A549 (cell line): ENCODE results near the gene UCMA. TPM values are rescaled to one million over a fixed set of nuclear protein-coding genes. Genes with fewer than 3 reads are reported as not detected.
A peak's percentile ranks its signal among the peaks of the same experiment; 100 is the strongest.

Experiments
- ATAC-seq, 2 experiments: fragments of 200-7000 bp in 1 of 2; fragments of >200 bp in 1 of 2; cut with Nextera tagmentation in 1 of 2; cut with Tn5 transposase in 1 of 2; 3 replicates each; pipeline versions ENCODE4 v1.8.0 to v1.9.1; 2018 to 2020; ENCODE audit warnings: mild to moderate bottlenecking in 1 of 2, moderate library complexity in 1 of 2
- CTCF ChIA-PET: fragments of 300-600 bp; sonication (Branson Sonifier 250); formaldehyde crosslinking; extraction: SDS; loops from one replicate; lab custom pipeline; 2021; ENCODE audit warnings: antibody characterized with exemption, inconsistent platforms; lab: Yijun Ruan, JAX
- POLR2A ChIA-PET: fragments of 350-600 bp; formaldehyde crosslinking; extraction: SDS; loops from one replicate; lab custom pipeline; 2021; ENCODE audit warnings: antibody characterized with exemption, inconsistent platforms; lab: Yijun Ruan, JAX
- DNase-seq, 2 experiments: peaks; one replicate each; pipeline versions ENCODE4 v3.0.0 to v3.0.0-alpha.2; 2011 to 2016; ENCODE audit warnings: low read depth in 1 of 2, low spot score in 1 of 2
- FAIRE-seq: peaks from 2 replicates; lab custom pipeline; 2011; peaks lifted over from hg19 to GRCh38; lab: Jason Lieb, UNC
- H3K27ac ChIP-seq, 2 experiments: fragments of >200 bp; sonication (Bioruptor Twin); formaldehyde crosslinking; 3 replicates each; pipeline ENCODE4 v1.5.1; 2016 to 2017
- H3K4me1 ChIP-seq: fragments of >200 bp; sonication (Bioruptor Twin); formaldehyde crosslinking; 3 replicates; pipeline ENCODE4 v1.6.1; 2016
- H3K4me2 ChIP-seq: fragments of >200 bp; sonication (Bioruptor Twin); formaldehyde crosslinking; 3 replicates; pipeline ENCODE4 v1.6.1; 2016
- H3K4me3 ChIP-seq: fragments of >200 bp; sonication (Bioruptor Twin); formaldehyde crosslinking; 3 replicates; pipeline ENCODE4 v1.5.1; 2016
- H3K9me3 ChIP-seq: fragments of >200 bp; sonication (Bioruptor Twin); formaldehyde crosslinking; 3 replicates; pipeline ENCODE4 v1.6.1; 2016
- BCL3 ChIP-seq: fragments of >200 bp; sonication (Bioruptor Twin); formaldehyde crosslinking; IDR thresholded peaks from 3 replicates; pipeline ENCODE4 v1.6.1; 2016
- CBX2 ChIP-seq: fragments of 200-600 bp; sonication (generic); IDR thresholded peaks from 2 replicates; pipeline ENCODE4 v1.6.1; 2016; ENCODE audit warnings: low read depth, mild to moderate bottlenecking, borderline replicate concordance
- CHD4 ChIP-seq: fragments of 200-600 bp; sonication (generic); IDR thresholded peaks from 2 replicates; pipeline ENCODE4 v1.6.1; 2016; ENCODE audit warnings: antibody characterized with exemption, mild to moderate bottlenecking, borderline replicate concordance
- CTCF ChIP-seq: fragments of >200 bp; sonication (Bioruptor Twin); formaldehyde crosslinking; IDR thresholded peaks from 3 replicates; pipeline ENCODE4 v1.5.1; 2016
- E2F6 ChIP-seq: IDR thresholded peaks from 2 replicates; pipeline ENCODE4 v1.6.1; 2012; ENCODE audit warnings: low read depth, borderline replicate concordance
- EHMT2 ChIP-seq: fragments of 200-600 bp; sonication (generic); IDR thresholded peaks from 2 replicates; pipeline ENCODE4 v1.6.1; 2016; ENCODE audit warnings: antibody characterized with exemption, low read depth, mild to moderate bottlenecking, moderate library complexity
- ESRRA ChIP-seq: fragments of 150-350 bp; IDR thresholded peaks from 2 replicates; pipeline ENCODE4 v1.6.1; 2014; ENCODE audit warnings: mild to moderate bottlenecking, low read length, borderline replicate concordance
- FOSB ChIP-seq: fragments of 250-450 bp; sonication (Bioruptor Pico); IDR thresholded peaks from 2 replicates; pipeline ENCODE4 v1.5.0; 2020; ENCODE audit warnings: mild to moderate bottlenecking, moderate library complexity
- GATA3 ChIP-seq: IDR thresholded peaks from 2 replicates; pipeline ENCODE4 v1.6.1; 2012; ENCODE audit warnings: borderline replicate concordance
- HDAC2 ChIP-seq: fragments of 200-600 bp; sonication (generic); IDR thresholded peaks from 2 replicates; pipeline ENCODE4 v1.6.1; 2016
- HOXB13 ChIP-seq: fragments of 250-450 bp; sonication (Bioruptor Pico); IDR thresholded peaks from 2 replicates; pipeline ENCODE4 v1.5.0; 2020; ENCODE audit warnings: low read depth, mild to moderate bottlenecking, moderate library complexity
- JUNB ChIP-seq: fragments of >200 bp; sonication (Bioruptor Twin); formaldehyde crosslinking; IDR thresholded peaks from 2 replicates; pipeline ENCODE4 v1.6.1; 2016
- MYC ChIP-seq: IDR thresholded peaks from 2 replicates; pipeline ENCODE4 v1.6.1; 2012; ENCODE audit warnings: mild to moderate bottlenecking, inconsistent platforms, low read length, improper control_type of control experiment, borderline replicate concordance
- NFE2L2 ChIP-seq: fragments of 150-350 bp; conservative IDR thresholded peaks from 2 replicates; pipeline ENCODE4 v1.6.1; 2014; ENCODE audit warnings: low read length
- PHF8 ChIP-seq: fragments of 200-600 bp; sonication (generic); IDR thresholded peaks from 2 replicates; pipeline ENCODE4 v1.6.1; 2016; ENCODE audit warnings: low read depth, mild to moderate bottlenecking, antibody characterized with exemption, moderate library complexity, borderline replicate concordance
- POLR2A ChIP-seq: IDR thresholded peaks from 2 replicates; pipeline ENCODE4 v1.6.1; 2012; ENCODE audit warnings: mild to moderate bottlenecking, low read length
- RAD21 ChIP-seq, 2 experiments: fragments of >200 bp in 1 of 2; sonication (Bioruptor Twin) in 1 of 2; formaldehyde crosslinking in 1 of 2; IDR thresholded peaks in 1 of 2; conservative IDR thresholded peaks in 1 of 2; 2 replicates in 1 of 2; 3 replicates in 1 of 2; pipeline ENCODE4 v1.6.1; 2012 to 2018; ENCODE audit warnings: inconsistent platforms in 1 of 2
- ZFP36 ChIP-seq: fragments of 450-650 bp; IDR thresholded peaks from 2 replicates; pipeline ENCODE4 v1.6.1; 2014; ENCODE audit warnings: borderline replicate concordance; ENCODE audit not compliant: partially characterized antibody
- WGBS: methylation state at CpG from one replicate; pipeline ENCODE4 v1.1.6; 2017; ENCODE audit errors: missing lambda C conversion rate; 5-methylcytosine and 5-hydroxymethylcytosine counted together
- polyA plus RNA-seq, 4 experiments: library from polyadenylated mRNA; depleted of rRNA in 3 of 4; stranded (reverse); fragments of >200 nt; fragmentation: RNase III in 1 of 4; extraction: RNeasy Plus Mini Kit Qiagen cat#74134 plus additional on column Dnase treatment in 1 of 4; gene quantifications; 2 replicates in 3 of 4; 3 replicates in 1 of 4; pipeline ENCODE4 v1.2.3, GENCODE V29; 2011 to 2017
- TF ChIP-seq, protein P1 (sequence below): fragments of 200-600 bp; sonication (generic); IDR thresholded peaks from 2 replicates; pipeline ENCODE4 v1.6.1; 2016; ENCODE audit warnings: antibody characterized with exemption, mild to moderate bottlenecking, moderate library complexity
- TF ChIP-seq, protein P2 (sequence below): fragments of 250-450 bp; sonication (Bioruptor Pico); IDR thresholded peaks from 2 replicates; pipeline ENCODE4 v1.5.0; 2021; ENCODE audit warnings: mild to moderate bottlenecking, moderate library complexity, borderline replicate concordance

Gene UCMA
- polyA plus RNA-seq, 2 of the 4 experiments (the other 2 are of a cell fraction): not detected

- ATAC-seq: no peak
- CTCF ChIA-PET: interaction anchor here (0.6 to 1.7 kb wide), 2 partner anchors 34 to 53 kb away, joined by 3 to 6 read pairs; no protein-coding TSS in a partner anchor
- 60% methylated on average over 4 of the region's 4 CpGs for whole genome bisulfite sequencing
- Histone ChIP-seq H3K4me3 (no peak overlapping the region), H3K9me3 (no peaks in the 10 kb centered on the region), H3K27ac (no peak overlapping the region), H3K4me1 (peaks cover 7% of the 10 kb centered on the region; the same call in 2 of the 3 replicates), H3K4me2 (no peak overlapping the region)
- POLR2A ChIA-PET: no interaction called here
- TF ChIP-seq FOSB (CRISPR knock-in tag) (no peak), RAD21 (conservative IDR thresholded peaks at IDR 0.05 in 1 of 2, IDR thresholded peaks at IDR 0.05 in 1 of 2) (no peak), JUNB (no peak), GATA3 (no peak), POLR2A (no peak), HOXB13 (CRISPR knock-in tag) (no peak), MYC (no peak), BCL3 (no peak), CBX2 (no peak), CTCF (no peak), PHF8 (no peak), HDAC2 (no peak), NFE2L2 (no peak), EHMT2 (no peak)
- TF ChIP-seq, protein P1, sequence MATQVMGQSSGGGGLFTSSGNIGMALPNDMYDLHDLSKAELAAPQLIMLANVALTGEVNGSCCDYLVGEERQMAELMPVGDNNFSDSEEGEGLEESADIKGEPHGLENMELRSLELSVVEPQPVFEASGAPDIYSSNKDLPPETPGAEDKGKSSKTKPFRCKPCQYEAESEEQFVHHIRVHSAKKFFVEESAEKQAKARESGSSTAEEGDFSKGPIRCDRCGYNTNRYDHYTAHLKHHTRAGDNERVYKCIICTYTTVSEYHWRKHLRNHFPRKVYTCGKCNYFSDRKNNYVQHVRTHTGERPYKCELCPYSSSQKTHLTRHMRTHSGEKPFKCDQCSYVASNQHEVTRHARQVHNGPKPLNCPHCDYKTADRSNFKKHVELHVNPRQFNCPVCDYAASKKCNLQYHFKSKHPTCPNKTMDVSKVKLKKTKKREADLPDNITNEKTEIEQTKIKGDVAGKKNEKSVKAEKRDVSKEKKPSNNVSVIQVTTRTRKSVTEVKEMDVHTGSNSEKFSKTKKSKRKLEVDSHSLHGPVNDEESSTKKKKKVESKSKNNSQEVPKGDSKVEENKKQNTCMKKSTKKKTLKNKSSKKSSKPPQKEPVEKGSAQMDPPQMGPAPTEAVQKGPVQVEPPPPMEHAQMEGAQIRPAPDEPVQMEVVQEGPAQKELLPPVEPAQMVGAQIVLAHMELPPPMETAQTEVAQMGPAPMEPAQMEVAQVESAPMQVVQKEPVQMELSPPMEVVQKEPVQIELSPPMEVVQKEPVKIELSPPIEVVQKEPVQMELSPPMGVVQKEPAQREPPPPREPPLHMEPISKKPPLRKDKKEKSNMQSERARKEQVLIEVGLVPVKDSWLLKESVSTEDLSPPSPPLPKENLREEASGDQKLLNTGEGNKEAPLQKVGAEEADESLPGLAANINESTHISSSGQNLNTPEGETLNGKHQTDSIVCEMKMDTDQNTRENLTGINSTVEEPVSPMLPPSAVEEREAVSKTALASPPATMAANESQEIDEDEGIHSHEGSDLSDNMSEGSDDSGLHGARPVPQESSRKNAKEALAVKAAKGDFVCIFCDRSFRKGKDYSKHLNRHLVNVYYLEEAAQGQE: no peak
- no peak for DNase-seq
- FAIRE-seq: no peak
Measured at GRCh38 chr10:13268310-13268709, 34.1 kb upstream of the UCMA start.

- 66% methylated on average over 7 of the region's 7 CpGs for WGBS
- Histone ChIP-seq H3K4me1 (no peaks in the 10 kb centered on the region), H3K27ac (no peak overlapping the region), H3K4me3 (no peak overlapping the region), H3K4me2 (no peak overlapping the region), H3K9me3 (no peaks in the 10 kb centered on the region)
- ChIA-PET POLR2A (no interaction called here), CTCF (no interaction called here)
- DNase-seq: no peak
- no peak for FAIRE-seq
- peak in 1 of 2 experiments; percentile 38; a peak in 3 of 6 replicates for ATAC-seq
- TF ChIP-seq POLR2A: no peak
- TF ChIP-seq, protein P2, sequence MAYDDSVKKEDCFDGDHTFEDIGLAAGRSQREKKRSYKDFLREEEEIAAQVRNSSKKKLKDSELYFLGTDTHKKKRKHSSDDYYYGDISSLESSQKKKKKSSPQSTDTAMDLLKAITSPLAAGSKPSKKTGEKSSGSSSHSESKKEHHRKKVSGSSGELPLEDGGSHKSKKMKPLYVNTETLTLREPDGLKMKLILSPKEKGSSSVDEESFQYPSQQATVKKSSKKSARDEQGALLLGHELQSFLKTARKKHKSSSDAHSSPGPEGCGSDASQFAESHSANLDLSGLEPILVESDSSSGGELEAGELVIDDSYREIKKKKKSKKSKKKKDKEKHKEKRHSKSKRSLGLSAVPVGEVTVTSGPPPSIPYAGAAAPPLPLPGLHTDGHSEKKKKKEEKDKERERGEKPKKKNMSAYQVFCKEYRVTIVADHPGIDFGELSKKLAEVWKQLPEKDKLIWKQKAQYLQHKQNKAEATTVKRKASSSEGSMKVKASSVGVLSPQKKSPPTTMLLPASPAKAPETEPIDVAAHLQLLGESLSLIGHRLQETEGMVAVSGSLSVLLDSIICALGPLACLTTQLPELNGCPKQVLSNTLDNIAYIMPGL (CRISPR knock-in tag): no peak
- no peak for TF ChIP-seq CHD4
- no peak for TF ChIP-seq BCL3
- no peak for TF ChIP-seq CTCF
- TF ChIP-seq ESRRA: no peak
- TF ChIP-seq HOXB13 (CRISPR knock-in tag): no peak
- no peak for TF ChIP-seq E2F6
- no peak for TF ChIP-seq ZFP36
- TF ChIP-seq PHF8: no peak
- no peak for TF ChIP-seq HDAC2
Measured at GRCh38 chr10:13263591-13263990, 29.4 kb upstream of the UCMA start.
